IPS DF 4.7 (cell line): ENCODE measurements around the gene NRIP3.

ENCODE experiments used
- DNase-seq: peaks from one replicate; pipeline ENCODE4 v3.0.0-alpha.2; 2013; ENCODE audit warnings: low spot score; ENCODE audit errors: extremely low read depth

NRIP3 gene

GRCh38 chr11:9003573-9004182, at the start of gene NRIP3:
NRIP3 (minus strand) TSS chr11:9004001; CDS start chr11:9003935, 66 bp downstream.
- DNase-seq: no peak

GRCh38 chr11:9052316-9052715, 48.5 kb upstream of the NRIP3 start:
- DNase-seq: no peak

GRCh38 chr11:9049959-9050358, 46.2 kb upstream of the NRIP3 start:
- DNase-seq: no peak

- no peak for DNase-seq
Observed at GRCh38 chr11:9047964-9048523, 44.2 kb upstream of the NRIP3 start.

GRCh38 chr11:9046481-9046880, 42.7 kb upstream of the NRIP3 start:
- no peak for DNase-seq

- no peak for DNase-seq
Observed at GRCh38 chr11:9042488-9042887, 38.7 kb upstream of the NRIP3 start.

- no peak for DNase-seq
Observed at GRCh38 chr11:9041747-9042146, 37.9 kb upstream of the NRIP3 start.

GRCh38 chr11:9040410-9040809, 36.6 kb upstream of the NRIP3 start:
- no peak for DNase-seq

- no peak for DNase-seq
Observed at GRCh38 chr11:9039863-9040262, 36.1 kb upstream of the NRIP3 start.

- no peak for DNase-seq
Observed at GRCh38 chr11:9039198-9039597, 35.4 kb upstream of the NRIP3 start.

GRCh38 chr11:9038541-9038940, 34.7 kb upstream of the NRIP3 start:
- no peak for DNase-seq

GRCh38 chr11:9037963-9038362, 34.2 kb upstream of the NRIP3 start:
- no peak for DNase-seq

GRCh38 chr11:9037046-9037780, 33.4 kb upstream of the NRIP3 start:
- no peak for DNase-seq

GRCh38 chr11:9030601-9031000, 26.8 kb upstream of the NRIP3 start:
- DNase-seq: no peak

- no peak for DNase-seq
Observed at GRCh38 chr11:9029422-9029821, 25.6 kb upstream of the NRIP3 start.

GRCh38 chr11:9028581-9028980, 24.8 kb upstream of the NRIP3 start:
- DNase-seq: no peak

- no peak for DNase-seq
Observed at GRCh38 chr11:9025101-9025850, 21.5 kb upstream of the NRIP3 start.

GRCh38 chr11:9022961-9023680, 19.3 kb upstream of the NRIP3 start:
- DNase-seq: no peak

- DNase-seq: no peak
Observed at GRCh38 chr11:9020916-9021315, 17.1 kb upstream of the NRIP3 start.

- no peak for DNase-seq
Observed at GRCh38 chr11:9019861-9020260, 16.1 kb upstream of the NRIP3 start.

GRCh38 chr11:9017773-9018172, 14.0 kb upstream of the NRIP3 start:
- DNase-seq: no peak
